Parathyroid adenoma (tissue), 2 donors: ENCODE results near the gene GPR180.

Experiments
- H2AFZ ChIP-seq: fragments of 300-600 bp; sonication (generic); one replicate; pipeline ENCODE4 v1.7.0; 2017; ENCODE audit warnings: antibody characterized with exemption, mild to moderate bottlenecking
- H3K27ac ChIP-seq: fragments of 300-600 bp; sonication (generic); one replicate; pipeline ENCODE4 v1.7.0; 2017
- H3K27me3 ChIP-seq: fragments of 300-600 bp; sonication (generic); one replicate; pipeline ENCODE4 v1.7.0; 2017; ENCODE audit warnings: low read length; ENCODE audit not compliant: control insufficient read depth, insufficient read depth
- H3K36me3 ChIP-seq: fragments of 300-600 bp; sonication (generic); one replicate; pipeline ENCODE4 v1.7.0; 2017; ENCODE audit warnings: low read length; ENCODE audit not compliant: control insufficient read depth, insufficient read depth
- H3K4me1 ChIP-seq: fragments of 300-600 bp; sonication (generic); one replicate; pipeline ENCODE4 v1.7.0; 2017; ENCODE audit warnings: control low read depth
- H3K4me2 ChIP-seq: fragments of 300-600 bp; sonication (generic); one replicate; pipeline ENCODE4 v1.7.0; 2017; ENCODE audit warnings: low read length
- H3K4me3 ChIP-seq: fragments of 300-600 bp; sonication (generic); one replicate; pipeline ENCODE4 v1.7.0; 2017; ENCODE audit warnings: low read depth, low read length
- H3K79me2 ChIP-seq: fragments of 300-600 bp; sonication (generic); one replicate; pipeline ENCODE4 v1.7.0; 2017; ENCODE audit warnings: control low read depth
- H3K9ac ChIP-seq: fragments of 300-600 bp; sonication (generic); one replicate; pipeline ENCODE4 v1.7.0; 2017; ENCODE audit warnings: mild to moderate bottlenecking
- H3K9me3 ChIP-seq: fragments of 300-600 bp; sonication (generic); one replicate; pipeline ENCODE4 v1.7.0; 2017; ENCODE audit warnings: low read length; ENCODE audit not compliant: control insufficient read depth
- TF ChIP-seq, protein P1 (sequence below): fragments of 300-600 bp; sonication (generic); IDR thresholded peaks from one replicate; pipeline ENCODE4 v1.7.0; 2017; ENCODE audit warnings: antibody characterized with exemption, mild to moderate bottlenecking
- donor health status: primary hyperparathyroidism.

The GPR180 gene

DNA sequence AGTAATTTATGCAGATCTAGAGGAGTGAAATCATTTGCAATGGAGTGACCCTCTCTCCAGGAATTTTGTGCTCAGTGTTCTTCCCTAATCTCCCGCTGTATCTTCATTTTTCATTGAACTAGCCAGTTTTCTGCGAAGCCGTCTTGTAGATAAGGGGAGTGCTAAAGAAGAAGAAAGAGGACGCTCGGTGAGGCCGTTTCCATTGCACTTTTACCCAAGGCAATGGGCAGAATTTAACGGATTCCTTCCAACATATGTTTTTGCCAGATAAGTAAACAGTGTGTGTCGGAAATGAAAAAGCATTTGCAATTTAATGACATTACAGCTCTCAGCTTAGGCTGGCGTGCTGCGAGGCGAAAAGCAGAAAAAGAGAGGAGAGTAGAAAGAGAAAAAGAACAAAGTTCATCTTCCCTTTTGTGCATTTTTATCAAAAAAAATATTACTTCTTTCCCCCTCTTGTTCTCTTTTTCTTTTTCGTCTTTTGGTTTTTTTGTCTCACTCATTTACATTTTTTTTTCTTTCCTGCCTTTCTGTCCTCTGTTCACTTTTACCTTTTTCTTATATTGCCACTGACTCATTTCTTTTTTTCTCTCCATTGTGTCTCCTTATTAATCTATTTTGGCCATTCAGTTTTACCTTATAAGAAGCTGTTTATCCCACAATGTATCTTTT is 60.8 kb downstream of the GPR180 start:
- H3K36me3 ChIP-seq: no peaks in the 10 kb centered on the region
- no peaks in the 10 kb centered on the region for H3K9me3 ChIP-seq
- no peaks in the 10 kb centered on the region for H3K27me3 ChIP-seq
- H3K79me2 ChIP-seq: no peaks in the 10 kb centered on the region
- H3K4me2 ChIP-seq: no peak overlapping the region
- no peaks in the 10 kb centered on the region for H3K4me1 ChIP-seq
- TF ChIP-seq, protein P1, sequence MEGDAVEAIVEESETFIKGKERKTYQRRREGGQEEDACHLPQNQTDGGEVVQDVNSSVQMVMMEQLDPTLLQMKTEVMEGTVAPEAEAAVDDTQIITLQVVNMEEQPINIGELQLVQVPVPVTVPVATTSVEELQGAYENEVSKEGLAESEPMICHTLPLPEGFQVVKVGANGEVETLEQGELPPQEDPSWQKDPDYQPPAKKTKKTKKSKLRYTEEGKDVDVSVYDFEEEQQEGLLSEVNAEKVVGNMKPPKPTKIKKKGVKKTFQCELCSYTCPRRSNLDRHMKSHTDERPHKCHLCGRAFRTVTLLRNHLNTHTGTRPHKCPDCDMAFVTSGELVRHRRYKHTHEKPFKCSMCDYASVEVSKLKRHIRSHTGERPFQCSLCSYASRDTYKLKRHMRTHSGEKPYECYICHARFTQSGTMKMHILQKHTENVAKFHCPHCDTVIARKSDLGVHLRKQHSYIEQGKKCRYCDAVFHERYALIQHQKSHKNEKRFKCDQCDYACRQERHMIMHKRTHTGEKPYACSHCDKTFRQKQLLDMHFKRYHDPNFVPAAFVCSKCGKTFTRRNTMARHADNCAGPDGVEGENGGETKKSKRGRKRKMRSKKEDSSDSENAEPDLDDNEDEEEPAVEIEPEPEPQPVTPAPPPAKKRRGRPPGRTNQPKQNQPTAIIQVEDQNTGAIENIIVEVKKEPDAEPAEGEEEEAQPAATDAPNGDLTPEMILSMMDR: no peak
- no peak overlapping the region for H3K27ac ChIP-seq
- no peak overlapping the region for H3K9ac ChIP-seq
- H2AFZ ChIP-seq: no peak overlapping the region
- H3K4me3 ChIP-seq: no peak overlapping the region

DNA sequence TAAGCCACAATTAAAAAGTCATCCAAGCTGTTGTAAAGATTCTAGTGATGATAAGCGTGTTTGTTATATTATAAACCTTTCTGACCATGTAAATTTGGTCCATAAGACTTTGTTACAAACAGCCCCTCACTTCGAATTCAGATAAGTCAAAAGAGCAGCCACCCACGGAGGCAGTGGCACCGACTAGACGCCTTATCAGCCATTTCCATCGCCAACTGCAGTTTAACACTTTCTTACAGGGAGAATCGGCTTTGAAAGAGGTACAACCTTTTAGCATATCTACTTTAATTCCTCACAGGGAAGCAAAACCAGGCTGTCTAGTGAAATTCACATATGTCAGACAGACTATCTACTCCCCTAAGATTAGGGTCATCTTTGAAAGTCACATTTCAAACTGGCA is 63.2 kb downstream of the GPR180 start:
- Histone ChIP-seq H3K79me2 (no peaks in the 10 kb centered on the region), H3K9ac (no peak overlapping the region), H3K9me3 (no peaks in the 10 kb centered on the region), H3K36me3 (no peaks in the 10 kb centered on the region), H2AFZ (no peak overlapping the region), H3K27me3 (no peaks in the 10 kb centered on the region), H3K4me3 (no peak overlapping the region), H3K4me2 (no peak overlapping the region), H3K27ac (no peak overlapping the region), H3K4me1 (no peaks in the 10 kb centered on the region)
- TF ChIP-seq, protein P1: no peak

DNA sequence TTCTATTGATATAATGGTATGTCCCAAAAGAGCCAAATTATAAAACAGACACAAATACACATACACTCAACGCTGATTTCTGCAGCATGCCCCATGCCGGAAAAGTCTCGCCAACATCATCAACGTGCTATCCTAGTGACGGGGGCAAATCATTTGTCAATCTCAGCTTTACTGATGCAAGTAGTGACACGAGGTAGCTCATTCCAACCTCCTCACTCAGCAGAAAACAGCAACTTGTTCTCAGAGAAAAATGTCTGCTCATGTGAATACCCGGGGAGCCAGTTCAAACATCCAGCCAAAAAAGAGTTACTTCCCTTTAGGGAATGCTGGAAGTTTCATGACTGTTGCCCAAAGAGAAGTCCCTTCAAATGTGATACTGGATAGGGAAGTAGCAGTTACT is 64.4 kb downstream of the GPR180 start:
- Histone ChIP-seq H3K27ac (no peak overlapping the region), H3K9ac (no peak overlapping the region), H2AFZ (no peak overlapping the region), H3K27me3 (no peaks in the 10 kb centered on the region), H3K4me3 (no peak overlapping the region), H3K79me2 (no peaks in the 10 kb centered on the region), H3K36me3 (no peaks in the 10 kb centered on the region), H3K9me3 (no peaks in the 10 kb centered on the region), H3K4me2 (no peak overlapping the region), H3K4me1 (no peaks in the 10 kb centered on the region)
- TF ChIP-seq, protein P1: no peak

DNA sequence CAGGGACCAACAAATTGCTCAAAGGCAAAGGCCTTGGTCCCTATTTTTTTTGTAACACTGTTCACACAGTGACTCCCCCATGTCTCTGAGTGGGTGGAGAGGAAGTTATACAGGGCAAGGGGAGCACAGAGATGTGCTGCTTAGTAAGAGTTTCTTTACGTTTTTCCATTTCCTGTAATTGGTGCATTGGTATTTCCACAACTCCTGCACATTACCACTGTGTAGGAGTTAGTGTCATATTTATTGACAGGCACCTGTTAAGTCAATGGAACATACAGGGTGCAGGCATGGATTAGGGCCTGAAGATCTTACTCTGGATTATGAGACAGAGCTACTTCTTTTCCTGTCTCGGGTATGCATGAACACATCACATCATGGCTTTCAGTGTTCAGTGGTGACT is 65.5 kb downstream of the GPR180 start:
- Histone ChIP-seq H3K9me3 (no peaks in the 10 kb centered on the region), H3K4me3 (no peak overlapping the region), H3K36me3 (no peaks in the 10 kb centered on the region), H3K27ac (no peak overlapping the region), H3K4me2 (no peak overlapping the region), H3K4me1 (no peaks in the 10 kb centered on the region), H3K9ac (no peak overlapping the region), H2AFZ (no peak overlapping the region), H3K79me2 (no peaks in the 10 kb centered on the region), H3K27me3 (no peaks in the 10 kb centered on the region)
- TF ChIP-seq, protein P1: no peak

DNA sequence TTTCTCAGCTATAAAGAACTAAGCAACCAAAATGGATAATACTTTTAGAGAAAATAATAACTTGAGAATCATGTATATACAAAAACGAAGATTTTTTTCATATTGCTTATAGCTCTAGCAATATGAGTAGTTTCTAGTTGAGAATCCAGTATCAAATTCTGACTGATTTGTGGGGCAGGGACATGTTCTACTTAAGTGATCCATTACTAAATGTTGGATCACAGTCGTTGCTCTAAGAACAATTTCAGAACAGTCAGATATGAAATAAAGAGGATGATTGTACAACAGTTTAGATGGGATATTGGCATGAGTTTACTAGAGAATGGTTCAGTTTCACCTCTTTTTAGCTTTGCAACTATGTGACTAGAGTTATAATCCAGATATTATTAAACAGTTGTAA is 70.7 kb downstream of the GPR180 start:
- no peak overlapping the region for H3K4me2 ChIP-seq
- TF ChIP-seq, protein P1: no peak
- no peaks in the 10 kb centered on the region for H3K27me3 ChIP-seq

More for the DNA sequence above, 70.7 kb downstream of the GPR180 start:
- Histone ChIP-seq H3K4me3 (no peak overlapping the region), H3K4me1 (no peaks in the 10 kb centered on the region), H3K9ac (no peak overlapping the region), H2AFZ (no peak overlapping the region), H3K27ac (no peak overlapping the region), H3K36me3 (no peaks in the 10 kb centered on the region), H3K79me2 (no peaks in the 10 kb centered on the region), H3K9me3 (no peaks in the 10 kb centered on the region)
